ENCODE results near the gene ECHS1.
A peak's percentile ranks its signal among the peaks of the same experiment; 100 is the strongest.
"Not testable (repeated sequence)": the region's sequence is repeated elsewhere in the genome, so short reads cannot be mapped to it uniquely, and the experiment has no call there.

ECHS1 gene

DNA sequence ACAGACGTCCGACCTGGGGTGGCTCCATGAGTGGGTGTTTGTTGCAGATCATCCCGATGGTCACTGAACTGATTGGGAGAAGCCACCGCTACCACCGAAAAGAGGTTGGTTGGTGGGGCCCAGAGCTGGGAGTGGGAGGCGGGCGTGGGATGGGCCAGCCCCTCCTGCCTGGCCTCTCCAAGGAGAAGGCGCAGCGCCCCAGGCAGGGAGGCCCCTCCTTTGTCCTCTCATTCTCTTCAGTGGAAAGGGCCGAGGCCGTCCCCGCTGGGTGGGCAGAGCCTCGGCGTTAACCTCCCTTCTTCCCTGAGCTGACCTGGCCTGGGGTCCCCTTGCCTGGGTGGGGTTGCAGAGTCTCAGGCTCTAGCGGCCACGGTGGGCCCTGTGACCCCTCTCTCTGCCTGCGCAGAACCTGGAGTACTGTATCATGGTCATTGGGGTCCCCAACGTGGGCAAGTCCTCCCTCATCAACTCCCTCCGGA, 26.0 kb upstream of the ECHS1 start:
- no peak for DNase-seq (ENCODE audit: low read depth in 2 of 2)

- no peak for DNase-seq (ENCODE audit: low read depth in 2 of 2)
Measured at GRCh38 chr10:133397938-133398337, 24.8 kb upstream of the ECHS1 start.

DNA sequence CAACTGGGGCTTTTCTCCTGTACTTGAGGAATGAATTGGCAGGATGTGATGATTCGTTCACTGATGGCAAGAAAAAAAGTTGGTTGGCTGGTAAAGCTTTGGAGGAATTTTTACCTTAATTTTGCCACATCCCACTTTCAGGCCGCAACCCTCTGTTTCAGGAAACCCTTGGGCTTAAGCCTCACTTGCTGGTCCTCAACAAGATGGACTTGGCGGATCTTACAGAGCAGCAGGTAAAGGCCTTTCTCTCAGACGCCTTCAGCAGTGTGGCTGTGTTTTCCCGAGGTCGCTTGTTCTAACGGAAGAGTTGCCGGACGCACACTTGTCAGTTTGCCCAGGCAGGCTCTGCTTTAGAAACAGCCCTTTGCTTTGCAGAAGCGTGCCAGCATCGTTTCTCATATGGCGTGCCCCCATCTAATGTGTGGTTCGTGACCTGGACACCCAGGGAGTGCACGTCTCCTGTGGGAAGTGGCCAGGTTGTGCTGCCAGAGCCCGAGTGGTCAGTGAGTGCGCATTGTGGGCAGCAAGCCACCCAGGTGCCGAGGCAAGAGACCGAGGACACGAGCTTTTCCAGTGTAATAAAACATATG, 23.0 kb upstream of the ECHS1 start:
- DNase-seq (ENCODE audit: low read depth in 2 of 2): no peak

DNA sequence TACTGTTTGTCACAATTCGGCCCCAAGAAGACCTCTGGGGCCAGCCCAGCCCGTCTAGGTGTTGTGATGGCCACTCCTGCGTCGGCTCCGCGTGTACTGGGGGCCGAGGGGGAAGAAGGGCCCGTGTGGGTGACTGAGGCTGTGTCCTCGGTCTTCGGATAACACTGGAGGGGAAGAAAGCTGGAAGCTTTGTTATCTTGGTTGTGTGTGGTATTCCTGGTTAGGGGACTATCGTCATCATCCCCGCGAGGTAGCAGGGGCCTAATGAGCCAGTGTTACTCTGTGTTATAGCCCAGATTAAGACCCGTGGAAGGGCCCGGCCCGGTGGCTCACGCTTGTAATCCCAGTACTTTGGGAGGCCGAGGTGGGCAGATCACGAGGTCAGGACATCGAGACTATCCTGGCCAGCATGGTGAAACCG, 21.7 kb upstream of the ECHS1 start:
- no peak for DNase-seq (ENCODE audit: low read depth in 2 of 2)

GRCh38 chr10:133394064-133394663, 21.0 kb upstream of the ECHS1 start, which contains the start of gene MTG1:
Gene MTG1 (plus strand): TSS chr10:133394157. CDS start chr10:133394221, 64 bp downstream.
- DNase-seq (ENCODE audit: low read depth in 2 of 2): peak; percentile 72 to 76

DNA sequence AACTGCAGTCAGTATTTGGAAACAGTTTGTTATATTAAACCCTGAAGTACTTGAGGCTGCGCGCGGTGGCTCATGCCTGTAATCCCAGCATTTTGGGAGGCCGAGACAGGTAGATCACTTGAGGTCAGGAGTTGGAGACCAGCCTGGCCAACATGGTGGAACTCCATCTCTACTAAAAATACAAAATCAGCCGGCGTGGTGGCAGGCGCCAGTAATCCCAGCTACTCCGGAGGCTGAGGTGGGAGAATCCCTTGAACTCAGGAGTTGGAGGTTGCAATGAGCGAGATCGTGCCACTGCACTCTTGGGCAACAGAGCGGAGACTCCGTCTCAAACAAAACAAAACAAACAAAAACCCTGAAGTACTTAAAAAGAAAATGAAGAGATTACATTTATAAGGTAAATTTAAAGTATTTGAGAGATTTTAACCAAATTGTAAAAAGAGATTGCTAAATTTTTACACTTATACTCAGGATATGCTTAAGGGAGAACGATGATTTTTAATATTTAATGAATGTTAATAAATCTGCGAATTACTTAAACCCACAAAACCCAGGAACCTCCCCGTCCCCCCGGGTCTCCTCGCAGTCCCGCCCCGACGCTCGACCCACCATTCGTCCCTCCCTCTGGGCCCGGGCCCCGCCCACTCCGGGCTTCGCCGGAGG, 20.4 kb upstream of the ECHS1 start:
- no peak for DNase-seq (ENCODE audit: low read depth in 2 of 2)

- DNase-seq (ENCODE audit: low read depth in 2 of 2): no peak
Measured at GRCh38 chr10:133391761-133392518, 18.8 kb upstream of the ECHS1 start.

DNA sequence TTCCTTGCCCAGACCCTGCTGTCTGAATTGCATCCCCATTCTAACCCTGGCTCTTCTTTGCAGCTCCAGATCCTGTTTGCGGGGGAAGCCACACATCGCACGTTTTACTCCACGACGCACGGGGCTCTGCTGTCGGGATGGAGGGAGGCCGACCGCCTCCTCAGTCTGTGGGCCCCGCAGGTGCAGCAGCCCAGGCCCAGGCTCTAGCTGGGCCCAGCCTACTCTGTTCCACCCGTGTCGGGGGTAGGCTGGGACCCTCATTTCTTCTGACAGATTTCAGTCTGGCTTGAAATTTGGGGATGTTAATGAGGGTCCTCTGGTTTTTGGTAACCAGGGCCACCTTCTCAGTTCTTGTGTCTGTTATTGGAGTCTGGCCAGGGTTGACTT, 18.1 kb upstream of the ECHS1 start:
- DNase-seq (ENCODE audit: low read depth in 2 of 2): no peak

DNA sequence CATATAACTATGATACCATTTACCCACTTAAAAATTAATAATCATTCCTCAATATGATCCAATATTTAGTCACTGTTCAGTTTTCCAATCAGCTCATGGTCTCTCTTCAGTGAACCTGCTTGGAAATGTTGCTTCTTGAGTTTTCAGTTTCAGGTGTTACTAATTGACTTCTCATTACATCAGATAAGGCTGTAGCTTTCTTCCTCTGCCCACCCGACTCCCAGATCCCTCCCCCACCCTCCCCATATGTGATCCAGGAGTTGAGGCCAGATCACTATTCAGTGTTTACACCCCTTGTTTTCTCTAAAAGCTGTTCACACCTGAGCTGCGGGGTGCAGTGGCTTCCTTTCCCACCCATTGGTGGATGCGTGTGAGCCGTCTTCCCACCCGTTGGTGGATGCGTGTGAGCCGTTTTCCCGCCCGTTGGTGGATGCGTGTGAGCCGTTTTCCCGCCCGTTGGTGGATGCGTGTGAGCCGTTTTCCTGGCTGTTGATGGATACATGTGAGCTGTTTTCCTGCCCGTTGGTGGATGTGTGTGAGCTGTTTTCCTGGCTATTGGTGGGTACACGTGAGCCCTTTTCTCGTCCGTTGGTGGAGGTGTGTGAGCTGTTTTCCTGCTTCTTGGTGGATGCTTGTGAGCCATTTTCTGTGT, 17.6 kb upstream of the ECHS1 start:
- DNase-seq (ENCODE audit: low read depth in 2 of 2): no peak

GRCh38 chr10:133388973-133389818, 16.0 kb upstream of the ECHS1 start:
- no peak for DNase-seq (ENCODE audit: low read depth in 2 of 2)

GRCh38 chr10:133388236-133388972, 15.2 kb upstream of the ECHS1 start:
- DNase-seq (ENCODE audit: low read depth in 2 of 2): no peak

DNA sequence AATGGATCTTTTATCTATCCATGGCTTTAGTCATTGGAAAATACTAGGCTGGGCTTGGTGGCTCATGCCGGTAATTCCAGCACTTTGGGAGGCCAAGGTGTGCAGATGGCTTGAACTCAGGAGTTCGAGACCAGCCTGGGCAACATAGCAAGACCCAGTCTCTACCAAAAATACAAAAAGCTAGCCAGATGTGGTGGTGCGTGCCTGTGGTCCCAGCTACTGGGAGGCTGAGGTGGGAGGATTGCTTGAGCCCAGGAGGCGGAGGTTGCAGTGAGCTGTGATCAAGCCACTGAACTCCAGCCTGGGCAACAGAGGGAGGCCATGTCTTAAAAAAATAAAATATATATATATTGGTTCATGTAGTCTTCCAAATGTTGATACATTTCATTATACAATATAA, 13.8 kb upstream of the ECHS1 start:
- DNase-seq (ENCODE audit: low read depth in 2 of 2): not testable (repeated sequence)

DNA sequence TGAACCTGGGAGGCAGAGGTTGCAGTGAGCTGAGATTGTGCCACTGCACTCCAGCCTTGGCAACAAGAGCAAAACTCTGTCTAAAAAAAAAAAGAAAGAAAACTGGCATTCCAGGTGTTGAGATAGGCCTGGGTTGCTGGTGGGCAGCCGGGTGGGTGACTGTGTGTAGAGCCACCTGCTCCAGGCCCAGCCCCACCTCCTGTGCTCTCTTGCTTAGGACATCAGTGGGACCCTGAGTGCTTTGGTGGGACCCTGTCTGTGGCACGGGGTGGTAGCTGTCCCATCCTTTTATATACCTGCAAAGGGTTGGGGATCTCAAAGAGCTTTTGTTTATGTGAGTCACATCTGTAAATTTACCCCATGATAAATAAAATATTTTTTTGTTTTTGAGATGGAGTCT, 12.1 kb upstream of the ECHS1 start:
- no peak for DNase-seq (ENCODE audit: low read depth in 2 of 2)

DNA sequence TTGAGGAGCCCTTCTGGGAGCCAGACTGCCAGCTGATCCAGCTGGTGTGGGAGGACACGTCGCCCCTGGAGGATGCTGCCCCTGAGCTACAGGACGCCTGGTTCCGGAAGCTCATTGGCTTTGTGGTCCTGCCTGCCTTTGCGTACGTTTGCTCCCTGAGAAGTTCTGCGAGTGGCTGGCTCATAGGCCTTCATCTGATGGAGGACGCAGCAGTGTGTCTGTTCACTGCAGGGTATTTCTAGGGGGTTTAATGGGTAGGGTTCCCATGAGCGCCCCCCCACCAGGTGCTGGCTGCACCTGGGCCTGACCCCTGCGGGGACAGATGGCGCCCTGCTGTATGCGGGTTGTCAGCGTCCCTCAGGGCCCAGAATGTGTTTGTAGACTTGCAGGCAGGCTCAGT, 10.9 kb upstream of the ECHS1 start:
- no peak for DNase-seq (ENCODE audit: low read depth in 2 of 2)

GRCh38 chr10:133383551-133383950, 10.4 kb upstream of the ECHS1 start:
- DNase-seq (ENCODE audit: low read depth in 2 of 2): no peak

- no peak for DNase-seq (ENCODE audit: low read depth in 2 of 2)
Measured at GRCh38 chr10:133381036-133381435, 7.9 kb upstream of the ECHS1 start.

DNA sequence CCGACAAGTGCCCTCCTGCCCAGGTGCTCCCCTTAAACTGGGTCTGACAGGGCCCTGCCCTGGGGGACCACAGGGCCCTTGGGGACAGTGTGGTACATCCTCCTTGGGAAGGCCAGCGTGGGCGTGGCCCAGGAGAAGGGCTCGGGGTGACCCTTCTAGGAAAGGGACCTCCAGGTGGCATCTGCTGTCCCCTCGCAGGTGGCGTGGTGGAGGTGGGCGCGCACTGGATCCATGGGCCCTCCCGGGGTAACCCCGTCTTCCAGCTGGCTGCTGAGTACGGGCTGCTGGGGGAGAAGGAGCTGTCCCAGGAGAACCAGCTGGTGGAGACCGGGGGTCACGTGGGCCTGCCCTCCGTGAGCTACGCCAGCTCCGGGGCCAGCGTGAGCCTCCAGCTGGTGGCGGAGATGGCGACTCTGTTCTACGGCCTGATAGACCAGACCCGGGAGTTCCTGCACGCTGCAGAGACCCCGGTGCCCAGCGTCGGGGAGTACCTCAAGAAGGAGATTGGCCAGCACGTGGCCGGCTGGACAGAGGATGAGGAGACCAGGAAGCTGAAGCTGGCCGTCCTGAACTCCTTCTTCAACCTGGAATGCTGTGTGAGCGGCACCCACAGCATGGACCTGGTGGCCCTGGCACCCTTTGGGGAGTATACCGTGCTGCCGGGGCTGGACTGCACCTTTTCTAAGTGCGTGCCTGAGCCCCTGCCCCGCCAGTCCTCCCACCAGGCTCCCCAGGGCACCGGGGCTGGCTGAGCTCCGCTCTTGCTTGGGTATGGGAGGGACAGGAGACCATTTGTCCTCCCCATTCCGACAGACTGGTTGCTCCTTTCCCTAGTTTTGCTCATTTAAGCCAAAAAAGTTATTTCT, 6.9 kb upstream of the ECHS1 start:
- DNase-seq (ENCODE audit: low read depth in 2 of 2): no peak

DNA sequence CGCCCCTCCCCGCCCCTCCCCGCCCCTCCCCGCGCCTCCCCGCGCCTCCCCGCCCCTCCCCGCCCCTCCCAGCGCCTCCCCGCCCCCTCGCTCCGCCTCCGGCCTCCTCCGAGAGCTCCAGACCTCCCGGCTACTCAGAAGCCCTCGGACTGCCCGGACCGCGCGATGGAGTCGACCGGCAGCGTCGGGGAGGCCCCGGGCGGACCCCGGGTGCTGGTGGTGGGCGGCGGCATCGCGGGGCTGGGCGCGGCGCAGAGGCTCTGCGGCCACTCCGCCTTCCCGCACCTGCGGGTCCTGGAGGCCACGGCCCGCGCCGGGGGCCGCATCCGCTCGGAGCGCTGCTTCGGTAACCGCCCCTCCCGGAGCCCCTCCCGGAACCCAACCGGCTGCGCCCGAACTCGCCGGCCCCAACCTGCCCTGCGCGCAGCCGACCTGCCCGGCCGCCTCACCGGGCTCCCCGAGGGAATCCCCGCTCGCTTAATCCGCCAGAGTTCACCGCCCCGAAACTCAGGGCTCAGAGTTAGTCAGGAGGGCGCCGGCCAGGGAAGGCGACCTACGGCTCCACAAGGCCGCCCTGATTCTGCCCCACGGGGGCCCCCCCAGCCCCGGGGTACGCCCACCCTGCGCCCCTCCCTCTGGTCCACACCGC, 6.1 kb upstream of the ECHS1 start, which contains the start of gene PAOX:
Gene PAOX (plus strand): TSS at position 111 of the 649 bp plus-strand sequence. CDS start 55 bp downstream, at position 166.
- DNase-seq (ENCODE audit: low read depth in 2 of 2): peak in 1 of 2 experiments; percentile 6
